Measurements from ENCODE around the gene PLAC9. TPM values are rescaled to one million over a fixed set of nuclear protein-coding genes. Genes with fewer than 3 reads are reported as not detected.
A peak's percentile ranks its signal among the peaks of the same experiment; 100 is the strongest.

PLAC9 gene
- total RNA-seq, 1 experiment from 2014 or later = not detected

GRCh38 chr10:80168679-80169380 lies 36.3 kb downstream of the PLAC9 start:
- BruUV-seq (replicated peaks) = no TSS peak
- Histone ChIP-seq H3K4me1 (ENCODE audit: control insufficient read depth, insufficient read depth, low read length) (peaks cover 5% of the 10 kb centered on the region), H3K4me3 (ENCODE audit: low read depth in 2 of 2, low read length in 2 of 2) (no peak overlapping the region), H3K27ac (ENCODE audit: low read length) (no peak overlapping the region), H3K27me3 (ENCODE audit: control insufficient read depth, insufficient read depth, low read length) (no peaks in the 10 kb centered on the region), H3K9me3 (ENCODE audit: control insufficient read depth, insufficient read depth, low read depth, low read length) (no peaks in the 10 kb centered on the region), H3K36me3 (ENCODE audit: control insufficient read depth, insufficient read depth, low read length) (no peaks in the 10 kb centered on the region)
- DNase-seq (ENCODE audit: low read depth, low spot score) (no peak), ATAC-seq (0 out of 2 replicates have a peak, but pooled peaks have one; percentile 12)
- ChIA-PET CTCF (no interaction called here), POLR2A (no interaction called here)
- TF ChIP-seq TCF7L2 (IDR thresholded peaks at IDR 0.05; ENCODE audit: low read depth, low read length) (no peak), CTCF (IDR thresholded peaks at IDR 0.05) (no peak; the same call in 1 of the 2 replicates), POLR2AphosphoS5 (IDR thresholded peaks at IDR 0.05; ENCODE audit: low read depth, low read length) (no peak), SIN3A (IDR thresholded peaks at IDR 0.05; ENCODE audit: borderline replicate concordance, insufficient read depth, low read depth, low read length) (no peak)
- TF ChIP-seq, protein P1, sequence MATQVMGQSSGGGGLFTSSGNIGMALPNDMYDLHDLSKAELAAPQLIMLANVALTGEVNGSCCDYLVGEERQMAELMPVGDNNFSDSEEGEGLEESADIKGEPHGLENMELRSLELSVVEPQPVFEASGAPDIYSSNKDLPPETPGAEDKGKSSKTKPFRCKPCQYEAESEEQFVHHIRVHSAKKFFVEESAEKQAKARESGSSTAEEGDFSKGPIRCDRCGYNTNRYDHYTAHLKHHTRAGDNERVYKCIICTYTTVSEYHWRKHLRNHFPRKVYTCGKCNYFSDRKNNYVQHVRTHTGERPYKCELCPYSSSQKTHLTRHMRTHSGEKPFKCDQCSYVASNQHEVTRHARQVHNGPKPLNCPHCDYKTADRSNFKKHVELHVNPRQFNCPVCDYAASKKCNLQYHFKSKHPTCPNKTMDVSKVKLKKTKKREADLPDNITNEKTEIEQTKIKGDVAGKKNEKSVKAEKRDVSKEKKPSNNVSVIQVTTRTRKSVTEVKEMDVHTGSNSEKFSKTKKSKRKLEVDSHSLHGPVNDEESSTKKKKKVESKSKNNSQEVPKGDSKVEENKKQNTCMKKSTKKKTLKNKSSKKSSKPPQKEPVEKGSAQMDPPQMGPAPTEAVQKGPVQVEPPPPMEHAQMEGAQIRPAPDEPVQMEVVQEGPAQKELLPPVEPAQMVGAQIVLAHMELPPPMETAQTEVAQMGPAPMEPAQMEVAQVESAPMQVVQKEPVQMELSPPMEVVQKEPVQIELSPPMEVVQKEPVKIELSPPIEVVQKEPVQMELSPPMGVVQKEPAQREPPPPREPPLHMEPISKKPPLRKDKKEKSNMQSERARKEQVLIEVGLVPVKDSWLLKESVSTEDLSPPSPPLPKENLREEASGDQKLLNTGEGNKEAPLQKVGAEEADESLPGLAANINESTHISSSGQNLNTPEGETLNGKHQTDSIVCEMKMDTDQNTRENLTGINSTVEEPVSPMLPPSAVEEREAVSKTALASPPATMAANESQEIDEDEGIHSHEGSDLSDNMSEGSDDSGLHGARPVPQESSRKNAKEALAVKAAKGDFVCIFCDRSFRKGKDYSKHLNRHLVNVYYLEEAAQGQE (IDR thresholded peaks at IDR 0.05; ENCODE audit: insufficient read depth in 1 of 2, low read depth in 2 of 2, low read length in 1 of 2) = no peak
- in situ Hi-C loops (cut with HindIII; ENCODE audit: low pct_unique_long_range_greater_than_20kb, low sequenced_read_pairs) (no loop called here), intact Hi-C loops (cut with micrococcal nuclease; ENCODE audit: unreplicated experiment) (loop anchor here (5.0 kb wide), 1 partner anchor 38 kb away; the partner anchor contains the start of gene ANXA11)

- POLR2A ChIA-PET = no interaction called here
- Histone ChIP-seq H3K36me3 (ENCODE audit: control insufficient read depth, insufficient read depth, low read length) (no peaks in the 10 kb centered on the region), H3K4me3 (ENCODE audit: low read depth in 2 of 2, low read length in 2 of 2) (no peak overlapping the region), H3K9me3 (ENCODE audit: control insufficient read depth, insufficient read depth, low read depth, low read length) (no peaks in the 10 kb centered on the region), H3K27me3 (ENCODE audit: control insufficient read depth, insufficient read depth, low read length) (no peaks in the 10 kb centered on the region), H3K4me1 (ENCODE audit: control insufficient read depth, insufficient read depth, low read length) (no peaks in the 10 kb centered on the region), H3K27ac (ENCODE audit: low read length) (no peak overlapping the region)
- ATAC-seq = no peak
- CTCF ChIA-PET = no interaction called here
- DNase-seq (ENCODE audit: low read depth, low spot score) = no peak
- no peak for TF ChIP-seq CTCF (IDR thresholded peaks at IDR 0.05)
- TF ChIP-seq TCF7L2 (IDR thresholded peaks at IDR 0.05; ENCODE audit: low read depth, low read length) = no peak
- TF ChIP-seq SIN3A (IDR thresholded peaks at IDR 0.05; ENCODE audit: borderline replicate concordance, insufficient read depth, low read depth, low read length) = no peak
- TF ChIP-seq, protein P1 (IDR thresholded peaks at IDR 0.05; ENCODE audit: insufficient read depth in 1 of 2, low read depth in 2 of 2, low read length in 1 of 2) = no peak
- intact Hi-C loops (cut with micrococcal nuclease; ENCODE audit: unreplicated experiment) = no loop called here
- in situ Hi-C loops (cut with HindIII; ENCODE audit: low pct_unique_long_range_greater_than_20kb, low sequenced_read_pairs) = no loop called here
- BruUV-seq (replicated peaks) = no TSS peak
Observed at GRCh38 chr10:80170026-80170425, 37.5 kb downstream of the PLAC9 start.
